K562 (cell line): ENCODE data around the gene NOSIP. TPM values are rescaled to one million over a fixed set of nuclear protein-coding genes. Genes with fewer than 3 reads are reported as not detected.

Experiments used
- FOSL1 ChIP-seq: fragments of 200-800 bp; sonication (Bioruptor generic); conservative IDR thresholded peaks from 2 replicates; pipeline ENCODE4 v1.6.1; 2016; ENCODE audit warnings: missing genetic modification characterization, missing compliant biosample characterization
- JUN ChIP-seq, 2 experiments: sonication (generic) in 1 of 2; formaldehyde crosslinking in 1 of 2; IDR thresholded peaks; 2 replicates each; pipeline versions ENCODE4 v1.6.1 to v1.8.0; 2012 to 2022; ENCODE audit warnings: borderline replicate concordance in 2 of 2, mild to moderate bottlenecking in 2 of 2, improper control_type of control experiment in 1 of 2, low read depth in 1 of 2, low read length in 1 of 2, missing genetic modification reagents in 1 of 2
- MYC ChIP-seq, 2 experiments: fragments of 250-450 bp in 1 of 2; sonication (Bioruptor Pico) in 1 of 2; IDR thresholded peaks; 2 replicates each; pipeline versions ENCODE4 v1.5.1 to v1.6.1; 2012 to 2021; ENCODE audit warnings: low read depth in 2 of 2, borderline replicate concordance in 1 of 2, improper control_type of control experiment in 1 of 2, low read length in 1 of 2, mild to moderate bottlenecking in 1 of 2, moderate library complexity in 1 of 2
- PURB ChIP-seq: sonication (generic); formaldehyde crosslinking; IDR thresholded peaks from 2 replicates; pipeline ENCODE4 v1.9.0; 2021; ENCODE audit warnings: low read depth, mild to moderate bottlenecking, missing genetic modification reagents
- ZNF146 ChIP-seq: IDR thresholded peaks from one replicate; pipeline ENCODE4 v1.6.1; 2018; ENCODE audit warnings: missing compliant biosample characterization; ENCODE audit not compliant: unreplicated experiment
- ZNF274 ChIP-seq: IDR thresholded peaks from 2 replicates; pipeline ENCODE4 v1.6.1; 2011; ENCODE audit warnings: low read depth, mild to moderate bottlenecking, low read length, moderate library complexity, borderline replicate concordance
- ZNF311 ChIP-seq: fragments of 250-450 bp; sonication (Bioruptor Pico); IDR thresholded peaks from 2 replicates; pipeline ENCODE4 v1.4.0; 2020; ENCODE audit warnings: mild to moderate bottlenecking, moderate library complexity
- ZNF780A ChIP-seq: fragments of 250-450 bp; sonication (Bioruptor Pico); IDR thresholded peaks from 2 replicates; pipeline ENCODE4 v1.5.0; 2021; ENCODE audit warnings: mild to moderate bottlenecking
- polyA plus RNA-seq, 8 experiments: library from polyadenylated mRNA; depleted of rRNA in 4 of 8; stranded (reverse) in 5 of 8; unstranded in 3 of 8; fragments of >200 nt; fragmentation: Nextera tagmentation in 2 of 8; fragmentation: Illumina TruSeq in 1 of 8; extraction: Ambion mirVana in 2 of 8; extraction: Trizol in 1 of 8; gene quantifications; 2 replicates each; pipeline versions ENCODE4 v1.2.1 to v1.2.3, GENCODE V29; 2011 to 2014; ENCODE audit warnings: inconsistent platforms in 1 of 8, missing spikeins in 1 of 8
- total RNA-seq, 7 experiments: library from RNA; depleted of rRNA in 6 of 7; stranded (reverse); fragments of >200 nt in 6 of 7; fragmentation: Illumina TruSeq in 2 of 7; extraction: Trizol in 2 of 7; gene quantifications; 2 replicates each; pipeline versions ENCODE4 v1.2.1 to v1.2.3, GENCODE V29; 2011 to 2021; ENCODE audit warnings: low replicate concordance in 1 of 7
- TF ChIP-seq, protein P1 (sequence below), 2 experiments: fragments of 450-650 bp; IDR thresholded peaks; 2 replicates each; pipeline ENCODE4 v1.6.1; 2016; ENCODE audit warnings: mild to moderate bottlenecking in 2 of 2, borderline replicate concordance in 1 of 2, low read depth in 1 of 2, moderate library complexity in 1 of 2
- TF ChIP-seq, protein P2 (sequence below): fragments of 450-650 bp; formaldehyde crosslinking; conservative IDR thresholded peaks from 2 replicates; pipeline ENCODE4 v1.4.0; 2022; ENCODE audit warnings: mild to moderate bottlenecking, missing genetic modification characterization
- TF ChIP-seq, protein P3 (sequence below): fragments of 150-350 bp; conservative IDR thresholded peaks from 2 replicates; pipeline ENCODE4 v1.6.1; 2014; ENCODE audit warnings: low read length

NOSIP gene
- total and polyA plus RNA-seq, 9 of the 15 experiments (the other 6 are each of a cell fraction or from before 2014, with no cell fraction given), result 14.4 to 153 (median 79.9) TPM

DNA sequence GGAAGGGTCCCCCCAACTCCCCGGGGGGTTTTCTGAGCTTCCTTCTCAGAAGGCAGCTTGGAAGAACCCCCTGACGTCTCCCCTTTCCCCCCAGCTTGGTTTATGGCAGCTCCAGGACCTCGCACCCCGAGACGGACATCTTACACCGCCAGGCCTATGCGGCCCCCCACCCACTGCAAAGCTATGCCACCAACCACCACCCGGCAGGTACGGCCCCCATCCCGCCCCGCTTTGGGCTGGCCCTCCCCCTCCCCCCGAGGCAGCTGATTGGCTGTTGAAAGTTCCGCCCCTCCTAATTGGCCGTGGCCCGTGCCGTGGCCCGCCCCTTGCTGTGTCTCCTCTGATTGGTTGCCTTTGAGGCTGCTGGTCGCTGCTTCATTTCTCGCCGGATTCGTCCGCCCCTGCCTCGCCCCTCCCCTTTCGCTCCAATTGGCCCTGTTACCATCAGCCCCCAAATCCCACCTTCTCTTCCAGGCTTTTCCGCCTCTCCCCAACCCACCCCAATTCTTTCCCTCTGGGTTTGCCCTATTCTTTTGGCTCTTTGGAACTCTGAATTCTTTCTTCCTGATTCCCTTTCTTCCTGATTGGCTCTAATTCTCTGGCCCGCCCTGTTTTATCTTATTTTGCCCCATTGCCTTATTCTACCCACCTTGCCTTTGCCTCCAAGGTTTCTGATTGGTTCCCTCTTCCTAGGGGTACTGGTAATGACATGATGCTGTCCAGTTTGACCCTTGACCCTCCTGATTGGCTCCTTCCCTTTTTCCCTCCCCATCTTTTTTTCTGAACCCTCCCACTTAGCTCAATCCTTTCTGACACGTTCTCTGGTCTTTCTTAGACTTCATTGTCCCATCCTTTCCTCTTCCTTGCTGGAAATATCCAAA, 13.1 kb upstream of the NOSIP start (continued):
- TF ChIP-seq, protein P1, sequence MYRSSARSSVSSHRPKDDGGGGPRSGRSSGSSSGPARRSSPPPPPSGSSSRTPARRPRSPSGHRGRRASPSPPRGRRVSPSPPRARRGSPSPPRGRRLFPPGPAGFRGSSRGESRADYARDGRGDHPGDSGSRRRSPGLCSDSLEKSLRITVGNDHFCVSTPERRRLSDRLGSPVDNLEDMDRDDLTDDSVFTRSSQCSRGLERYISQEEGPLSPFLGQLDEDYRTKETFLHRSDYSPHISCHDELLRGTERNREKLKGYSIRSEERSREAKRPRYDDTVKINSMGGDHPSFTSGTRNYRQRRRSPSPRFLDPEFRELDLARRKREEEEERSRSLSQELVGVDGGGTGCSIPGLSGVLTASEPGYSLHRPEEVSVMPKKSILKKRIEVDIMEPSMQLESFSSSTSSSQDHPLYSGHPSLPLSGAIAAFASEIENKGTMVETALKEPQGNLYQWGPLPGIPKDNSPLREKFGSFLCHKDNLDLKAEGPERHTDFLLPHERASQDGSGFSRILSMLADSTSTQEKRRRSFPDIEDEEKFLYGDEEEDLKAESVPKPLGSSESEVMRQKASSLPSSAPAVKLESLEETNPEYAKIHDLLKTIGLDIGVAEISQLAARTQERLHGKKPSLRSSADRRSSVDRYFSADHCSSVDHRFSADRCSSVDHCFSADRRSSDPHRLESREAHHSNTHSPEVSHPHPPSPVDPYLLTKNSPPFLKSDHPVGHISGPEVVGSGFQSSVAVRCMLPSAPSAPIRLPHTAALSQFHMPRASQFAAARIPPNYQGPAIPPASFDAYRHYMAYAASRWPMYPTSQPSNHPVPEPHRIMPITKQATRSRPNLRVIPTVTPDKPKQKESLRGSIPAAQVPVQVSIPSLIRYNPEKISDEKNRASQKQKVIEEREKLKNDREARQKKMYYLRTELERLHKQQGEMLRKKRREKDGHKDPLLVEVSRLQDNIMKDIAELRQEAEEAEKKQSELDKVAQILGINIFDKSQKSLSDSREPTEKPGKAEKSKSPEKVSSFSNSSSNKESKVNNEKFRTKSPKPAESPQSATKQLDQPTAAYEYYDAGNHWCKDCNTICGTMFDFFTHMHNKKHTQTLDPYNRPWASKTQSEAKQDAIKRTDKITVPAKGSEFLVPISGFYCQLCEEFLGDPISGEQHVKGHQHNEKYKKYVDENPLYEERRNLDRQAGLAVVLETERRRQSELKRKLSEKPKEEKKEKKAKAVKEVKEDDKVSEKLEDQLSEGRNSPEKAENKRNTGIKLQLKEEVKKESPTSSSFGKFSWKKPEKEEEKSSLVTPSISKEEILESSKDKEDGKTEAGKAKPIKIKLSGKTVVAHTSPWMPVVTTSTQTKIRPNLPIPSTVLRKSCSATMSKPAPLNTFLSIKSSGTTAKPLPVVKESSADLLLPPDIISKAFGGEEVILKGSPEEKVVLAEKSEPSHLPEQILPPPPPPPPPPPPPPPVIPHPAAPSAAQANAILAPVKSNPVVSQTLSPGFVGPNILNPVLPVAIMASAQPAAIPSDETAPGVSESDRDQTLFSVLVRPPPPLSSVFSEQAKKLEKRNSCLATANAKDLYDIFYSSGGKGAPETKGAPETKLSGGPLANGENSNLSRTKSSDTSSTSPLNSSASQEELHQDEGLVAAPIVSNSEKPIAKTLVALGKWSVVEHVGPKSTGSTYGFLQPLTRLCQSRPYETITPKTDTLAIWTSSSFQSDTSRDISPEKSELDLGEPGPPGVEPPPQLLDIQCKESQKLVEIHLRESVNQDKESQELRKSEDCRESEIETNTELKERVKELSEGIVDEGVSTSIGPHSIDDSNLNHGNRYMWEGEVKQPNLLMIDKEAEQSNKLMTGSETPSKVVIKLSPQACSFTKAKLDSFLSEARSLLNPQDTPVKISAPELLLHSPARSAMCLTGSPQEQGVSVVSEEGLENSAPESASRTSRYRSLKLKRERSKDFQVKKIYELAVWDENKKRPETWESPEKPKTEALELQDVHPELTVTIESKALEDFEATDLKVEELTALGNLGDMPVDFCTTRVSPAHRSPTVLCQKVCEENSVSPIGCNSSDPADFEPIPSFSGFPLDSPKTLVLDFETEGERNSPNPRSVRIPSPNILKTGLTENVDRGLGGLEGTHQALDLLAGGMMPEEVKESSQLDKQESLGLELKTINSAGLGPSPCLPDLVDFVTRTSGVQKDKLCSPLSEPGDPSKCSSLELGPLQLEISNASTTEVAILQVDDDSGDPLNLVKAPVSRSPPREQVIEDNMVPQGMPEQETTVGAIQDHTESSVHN (IDR thresholded peaks at IDR 0.05; ENCODE audit: borderline replicate concordance in 1 of 2, low read depth in 1 of 2), result no peak
- TF ChIP-seq, protein P2, sequence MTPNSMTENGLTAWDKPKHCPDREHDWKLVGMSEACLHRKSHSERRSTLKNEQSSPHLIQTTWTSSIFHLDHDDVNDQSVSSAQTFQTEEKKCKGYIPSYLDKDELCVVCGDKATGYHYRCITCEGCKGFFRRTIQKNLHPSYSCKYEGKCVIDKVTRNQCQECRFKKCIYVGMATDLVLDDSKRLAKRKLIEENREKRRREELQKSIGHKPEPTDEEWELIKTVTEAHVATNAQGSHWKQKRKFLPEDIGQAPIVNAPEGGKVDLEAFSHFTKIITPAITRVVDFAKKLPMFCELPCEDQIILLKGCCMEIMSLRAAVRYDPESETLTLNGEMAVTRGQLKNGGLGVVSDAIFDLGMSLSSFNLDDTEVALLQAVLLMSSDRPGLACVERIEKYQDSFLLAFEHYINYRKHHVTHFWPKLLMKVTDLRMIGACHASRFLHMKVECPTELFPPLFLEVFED, result no peak
- TF ChIP-seq MYC (IDR thresholded peaks at IDR 0.05; ENCODE audit: low read depth, low read length) (no peak), MYC (CRISPR knock-in tag; IDR thresholded peaks at IDR 0.05; ENCODE audit: borderline replicate concordance, low read depth) (no peak), ZNF311 (CRISPR knock-in tag) (no peak), ZNF780A (CRISPR knock-in tag) (no peak), ZNF274 (no peak), JUN (IDR thresholded peaks at IDR 0.05; ENCODE audit: borderline replicate concordance, low read depth, low read length) (no peak), JUN (CRISPR knock-in tag; IDR thresholded peaks at IDR 0.05; ENCODE audit: borderline replicate concordance) (no peak), FOSL1 (tag) (no peak), ZNF146 (CRISPR knock-in tag) (no peak), PURB (no peak)
- TF ChIP-seq, protein P3, sequence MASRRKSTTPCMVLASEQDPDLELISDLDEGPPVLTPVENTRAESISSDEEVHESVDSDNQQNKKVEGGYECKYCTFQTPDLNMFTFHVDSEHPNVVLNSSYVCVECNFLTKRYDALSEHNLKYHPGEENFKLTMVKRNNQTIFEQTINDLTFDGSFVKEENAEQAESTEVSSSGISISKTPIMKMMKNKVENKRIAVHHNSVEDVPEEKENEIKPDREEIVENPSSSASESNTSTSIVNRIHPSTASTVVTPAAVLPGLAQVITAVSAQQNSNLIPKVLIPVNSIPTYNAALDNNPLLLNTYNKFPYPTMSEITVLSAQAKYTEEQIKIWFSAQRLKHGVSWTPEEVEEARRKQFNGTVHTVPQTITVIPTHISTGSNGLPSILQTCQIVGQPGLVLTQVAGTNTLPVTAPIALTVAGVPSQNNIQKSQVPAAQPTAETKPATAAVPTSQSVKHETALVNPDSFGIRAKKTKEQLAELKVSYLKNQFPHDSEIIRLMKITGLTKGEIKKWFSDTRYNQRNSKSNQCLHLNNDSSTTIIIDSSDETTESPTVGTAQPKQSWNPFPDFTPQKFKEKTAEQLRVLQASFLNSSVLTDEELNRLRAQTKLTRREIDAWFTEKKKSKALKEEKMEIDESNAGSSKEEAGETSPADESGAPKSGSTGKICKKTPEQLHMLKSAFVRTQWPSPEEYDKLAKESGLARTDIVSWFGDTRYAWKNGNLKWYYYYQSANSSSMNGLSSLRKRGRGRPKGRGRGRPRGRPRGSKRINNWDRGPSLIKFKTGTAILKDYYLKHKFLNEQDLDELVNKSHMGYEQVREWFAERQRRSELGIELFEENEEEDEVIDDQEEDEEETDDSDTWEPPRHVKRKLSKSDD, result no peak
